CD4-positive, alpha-beta T cell treated with Interleukin-2 at 100 ng/mL for 4 hours (primary cell): Measurements from ENCODE around the gene LHFPL4.

Source experiments
- DNase-seq: peaks from one replicate; pipeline ENCODE4 v3.0.0-alpha.2; 2020; ENCODE audit warnings: low spot score

The LHFPL4 gene

GRCh38 chr3:9473496-9474065, 80.0 kb downstream of the LHFPL4 start:
- no peak for DNase-seq

DNA sequence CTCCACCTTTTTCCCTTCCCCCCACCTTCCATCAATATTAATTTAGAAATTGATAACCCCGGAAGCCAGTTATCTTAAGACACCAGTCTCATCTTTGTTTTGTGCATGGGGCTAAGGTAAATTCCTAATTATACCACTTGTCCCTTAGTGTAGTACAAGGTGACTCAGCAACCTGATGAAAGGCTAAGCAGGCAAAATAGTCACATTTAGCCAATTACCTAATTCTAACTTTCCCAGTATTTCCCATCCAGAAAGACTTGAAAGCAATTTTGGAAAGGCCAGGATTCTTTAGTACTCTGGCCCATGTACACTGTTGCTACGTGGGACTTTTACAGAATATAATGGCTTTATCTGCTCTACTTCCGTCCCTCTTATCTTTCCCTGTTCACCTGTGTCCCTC, 83.6 kb downstream of the LHFPL4 start:
- DNase-seq = no peak

DNA sequence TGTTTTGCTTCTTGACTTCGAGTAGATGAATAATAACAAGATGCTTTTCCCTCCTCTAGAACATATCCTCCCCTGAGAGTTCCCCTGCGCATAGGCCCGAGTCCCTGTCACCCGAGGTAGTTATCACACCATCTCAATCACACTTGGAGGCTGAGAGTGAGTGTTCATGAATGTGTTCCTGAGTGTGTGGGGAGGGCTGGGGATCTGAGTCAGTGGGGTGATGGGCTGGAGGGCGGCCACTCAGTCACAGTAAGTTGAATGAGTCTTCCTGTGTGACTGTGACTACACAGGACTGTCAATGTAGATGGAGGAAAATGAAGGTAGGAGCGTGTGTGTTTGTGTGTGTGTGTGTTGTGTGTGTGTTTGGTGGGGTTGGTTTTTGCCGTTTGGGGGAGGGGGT, 85.2 kb downstream of the LHFPL4 start:
- DNase-seq = no peak

DNA sequence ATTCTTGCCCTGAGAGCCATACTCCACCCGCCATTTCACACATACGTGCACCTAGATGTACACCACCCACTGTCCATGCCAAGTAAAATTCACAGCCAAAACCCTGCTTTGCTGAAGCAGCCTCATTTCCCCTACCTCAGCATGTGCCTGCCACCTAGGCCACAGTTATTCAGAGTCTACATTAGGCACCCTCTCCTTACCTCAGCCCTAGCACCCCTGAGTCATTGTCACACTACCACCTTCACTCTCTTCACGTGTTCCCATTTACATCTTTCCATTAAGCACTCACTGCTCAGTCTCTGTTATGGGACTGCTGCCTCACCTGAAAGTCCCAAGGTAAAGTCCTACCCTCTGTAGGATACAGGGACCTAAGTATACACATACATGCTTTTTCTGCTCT, 86.2 kb downstream of the LHFPL4 start:
- no peak for DNase-seq

- no peak for DNase-seq
Observed at GRCh38 chr3:9455596-9456131, 98.0 kb downstream of the LHFPL4 start.

- DNase-seq = peak; percentile 5
Observed at GRCh38 chr3:9452417-9452816, 101.2 kb downstream of the LHFPL4 start.

DNA sequence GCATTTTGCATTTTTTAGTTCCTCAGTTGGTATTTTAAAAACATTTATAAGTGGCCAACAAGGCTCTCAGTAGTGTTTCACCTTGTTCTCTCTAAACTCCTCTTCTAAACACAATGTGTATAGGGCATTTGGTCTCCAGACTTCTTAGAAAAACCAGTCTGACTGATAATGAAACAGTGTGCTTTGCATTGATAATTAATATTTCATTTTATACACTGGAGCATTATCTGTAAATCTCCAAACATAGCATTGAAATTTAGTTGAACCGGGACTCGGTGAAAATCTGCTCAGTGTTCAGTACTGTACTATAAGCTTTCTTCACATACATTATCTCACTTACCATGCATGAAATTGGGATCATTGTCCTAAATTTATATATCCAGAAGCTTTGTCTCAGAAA, 102.6 kb downstream of the LHFPL4 start:
- DNase-seq = no peak

GRCh38 chr3:9450126-9450525, 103.5 kb downstream of the LHFPL4 start:
- DNase-seq = no peak

DNA sequence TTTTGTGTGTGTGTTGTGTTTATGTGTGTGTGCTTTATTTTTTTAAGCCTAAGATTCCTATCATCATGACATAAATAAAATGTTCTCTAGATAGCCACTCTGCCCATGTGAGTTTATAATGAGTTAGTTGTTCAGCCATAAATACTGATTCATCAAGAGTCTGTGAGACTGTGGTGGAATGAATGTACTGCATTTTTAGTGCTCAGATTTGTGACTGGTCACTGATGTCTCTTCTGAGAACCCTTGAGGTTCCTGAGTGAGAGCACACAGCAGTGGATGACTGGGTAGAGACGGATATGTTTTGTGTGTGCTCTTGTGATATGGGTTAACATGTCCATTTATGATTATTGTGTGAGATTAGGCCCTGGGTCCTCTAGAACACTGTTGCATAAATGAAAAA, 105.0 kb downstream of the LHFPL4 start:
- no peak for DNase-seq
